ENCODE results near the gene SYP.
A peak's percentile ranks its signal among the peaks of the same experiment; 100 is the strongest.

SYP gene

DNA sequence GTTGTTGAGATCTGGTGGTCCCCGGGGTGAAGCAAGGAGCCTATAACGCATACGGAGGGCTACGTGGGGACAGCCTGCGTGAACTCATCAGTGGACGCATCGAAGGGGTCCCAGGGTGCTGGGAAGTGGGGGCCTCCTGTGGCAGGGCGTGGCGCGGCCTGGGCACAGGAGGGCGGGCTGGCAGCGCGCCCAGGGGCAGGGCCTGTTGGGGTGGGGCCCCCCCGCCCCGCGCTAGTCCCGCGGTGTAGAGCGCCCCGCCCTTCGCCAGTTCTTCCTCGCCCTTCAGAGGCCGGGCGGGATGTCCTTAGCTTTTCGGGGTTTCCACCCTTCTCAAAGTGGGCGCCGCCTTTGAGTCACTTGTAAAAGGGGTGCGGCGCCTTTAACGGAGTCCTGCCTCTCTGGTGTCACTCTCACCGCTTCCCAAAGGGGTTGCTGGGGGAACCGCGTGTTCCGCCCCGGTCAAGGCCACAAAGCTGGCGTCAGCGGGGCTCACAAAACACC lies 27.7 kb downstream of the SYP start (continued):
- TF ChIP-seq KLF10 (tag by site-specific recombination; IDR thresholded peaks at IDR 0.05) (peak; percentile 72), ZNF610 (tag by site-specific recombination; IDR thresholded peaks at IDR 0.05; ENCODE audit: borderline replicate concordance) (no peak), IKZF3 (tag by site-specific recombination; IDR thresholded peaks at IDR 0.05) (0 out of 2 replicates have a peak, but pooled peaks have one; percentile 20), ZNF202 (tag by site-specific recombination; IDR thresholded peaks at IDR 0.05; ENCODE audit: borderline replicate concordance) (no peak), ZNF791 (tag by site-specific recombination; IDR thresholded peaks at IDR 0.05) (no peak), ZNF223 (tag by site-specific recombination; IDR thresholded peaks at IDR 0.05) (no peak), FEZF1 (tag by site-specific recombination; IDR thresholded peaks at IDR 0.05) (no peak), ZNF792 (tag by site-specific recombination; IDR thresholded peaks at IDR 0.05) (no peak), ZNF169 (tag by site-specific recombination; IDR thresholded peaks at IDR 0.05) (no peak), ZBTB1 (tag by site-specific recombination; IDR thresholded peaks at IDR 0.05) (peak; percentile 39; the same call in 1 of the 2 replicates), RBAK (tag by site-specific recombination; IDR thresholded peaks at IDR 0.05) (no peak), SCRT1 (tag by site-specific recombination; IDR thresholded peaks at IDR 0.05; ENCODE audit: borderline replicate concordance) (no peak), HOXA7 (CRISPR knock-in tag; IDR thresholded peaks at IDR 0.05; ENCODE audit: borderline replicate concordance) (no peak), ZNF837 (tag by site-specific recombination; IDR thresholded peaks at IDR 0.05) (no peak), SETDB1 (IDR thresholded peaks at IDR 0.05; ENCODE audit: insufficient read length, low read length) (no peak), HOXD13 (CRISPR knock-in tag; IDR thresholded peaks at IDR 0.05; ENCODE audit: borderline replicate concordance) (no peak), ZNF266 (tag by site-specific recombination; IDR thresholded peaks at IDR 0.05; ENCODE audit: low read depth) (no peak), ZNF626 (tag by site-specific recombination; IDR thresholded peaks at IDR 0.05) (no peak), MEIS1 (CRISPR knock-in tag; IDR thresholded peaks at IDR 0.05; ENCODE audit: borderline replicate concordance) (no peak), HOXC10 (CRISPR knock-in tag; IDR thresholded peaks at IDR 0.05) (no peak), ZNF416 (tag by site-specific recombination; IDR thresholded peaks at IDR 0.05) (no peak), ZNF677 (tag by site-specific recombination; IDR thresholded peaks at IDR 0.05) (no peak), OVOL3 (tag by site-specific recombination; IDR thresholded peaks at IDR 0.05) (no peak), ZNF2 (tag by site-specific recombination; IDR thresholded peaks at IDR 0.05) (0 out of 2 replicates have a peak, but pooled peaks have one; percentile 5), ZNF341 (tag by site-specific recombination; IDR thresholded peaks at IDR 0.05; ENCODE audit: low read depth) (no peak)
- TF ChIP-seq, protein P1, sequence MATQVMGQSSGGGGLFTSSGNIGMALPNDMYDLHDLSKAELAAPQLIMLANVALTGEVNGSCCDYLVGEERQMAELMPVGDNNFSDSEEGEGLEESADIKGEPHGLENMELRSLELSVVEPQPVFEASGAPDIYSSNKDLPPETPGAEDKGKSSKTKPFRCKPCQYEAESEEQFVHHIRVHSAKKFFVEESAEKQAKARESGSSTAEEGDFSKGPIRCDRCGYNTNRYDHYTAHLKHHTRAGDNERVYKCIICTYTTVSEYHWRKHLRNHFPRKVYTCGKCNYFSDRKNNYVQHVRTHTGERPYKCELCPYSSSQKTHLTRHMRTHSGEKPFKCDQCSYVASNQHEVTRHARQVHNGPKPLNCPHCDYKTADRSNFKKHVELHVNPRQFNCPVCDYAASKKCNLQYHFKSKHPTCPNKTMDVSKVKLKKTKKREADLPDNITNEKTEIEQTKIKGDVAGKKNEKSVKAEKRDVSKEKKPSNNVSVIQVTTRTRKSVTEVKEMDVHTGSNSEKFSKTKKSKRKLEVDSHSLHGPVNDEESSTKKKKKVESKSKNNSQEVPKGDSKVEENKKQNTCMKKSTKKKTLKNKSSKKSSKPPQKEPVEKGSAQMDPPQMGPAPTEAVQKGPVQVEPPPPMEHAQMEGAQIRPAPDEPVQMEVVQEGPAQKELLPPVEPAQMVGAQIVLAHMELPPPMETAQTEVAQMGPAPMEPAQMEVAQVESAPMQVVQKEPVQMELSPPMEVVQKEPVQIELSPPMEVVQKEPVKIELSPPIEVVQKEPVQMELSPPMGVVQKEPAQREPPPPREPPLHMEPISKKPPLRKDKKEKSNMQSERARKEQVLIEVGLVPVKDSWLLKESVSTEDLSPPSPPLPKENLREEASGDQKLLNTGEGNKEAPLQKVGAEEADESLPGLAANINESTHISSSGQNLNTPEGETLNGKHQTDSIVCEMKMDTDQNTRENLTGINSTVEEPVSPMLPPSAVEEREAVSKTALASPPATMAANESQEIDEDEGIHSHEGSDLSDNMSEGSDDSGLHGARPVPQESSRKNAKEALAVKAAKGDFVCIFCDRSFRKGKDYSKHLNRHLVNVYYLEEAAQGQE (tag by site-specific recombination; IDR thresholded peaks at IDR 0.05), result no peak
- TF ChIP-seq, protein P2, sequence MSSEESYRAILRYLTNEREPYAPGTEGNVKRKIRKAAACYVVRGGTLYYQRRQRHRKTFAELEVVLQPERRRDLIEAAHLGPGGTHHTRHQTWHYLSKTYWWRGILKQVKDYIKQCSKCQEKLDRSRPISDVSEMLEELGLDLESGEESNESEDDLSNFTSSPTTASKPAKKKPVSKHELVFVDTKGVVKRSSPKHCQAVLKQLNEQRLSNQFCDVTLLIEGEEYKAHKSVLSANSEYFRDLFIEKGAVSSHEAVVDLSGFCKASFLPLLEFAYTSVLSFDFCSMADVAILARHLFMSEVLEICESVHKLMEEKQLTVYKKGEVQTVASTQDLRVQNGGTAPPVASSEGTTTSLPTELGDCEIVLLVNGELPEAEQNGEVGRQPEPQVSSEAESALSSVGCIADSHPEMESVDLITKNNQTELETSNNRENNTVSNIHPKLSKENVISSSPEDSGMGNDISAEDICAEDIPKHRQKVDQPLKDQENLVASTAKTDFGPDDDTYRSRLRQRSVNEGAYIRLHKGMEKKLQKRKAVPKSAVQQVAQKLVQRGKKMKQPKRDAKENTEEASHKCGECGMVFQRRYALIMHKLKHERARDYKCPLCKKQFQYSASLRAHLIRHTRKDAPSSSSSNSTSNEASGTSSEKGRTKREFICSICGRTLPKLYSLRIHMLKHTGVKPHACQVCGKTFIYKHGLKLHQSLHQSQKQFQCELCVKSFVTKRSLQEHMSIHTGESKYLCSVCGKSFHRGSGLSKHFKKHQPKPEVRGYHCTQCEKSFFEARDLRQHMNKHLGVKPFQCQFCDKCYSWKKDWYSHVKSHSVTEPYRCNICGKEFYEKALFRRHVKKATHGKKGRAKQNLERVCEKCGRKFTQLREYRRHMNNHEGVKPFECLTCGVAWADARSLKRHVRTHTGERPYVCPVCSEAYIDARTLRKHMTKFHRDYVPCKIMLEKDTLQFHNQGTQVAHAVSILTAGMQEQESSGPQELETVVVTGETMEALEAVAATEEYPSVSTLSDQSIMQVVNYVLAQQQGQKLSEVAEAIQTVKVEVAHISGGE (tag by site-specific recombination; conservative IDR thresholded peaks at IDR 0.05; ENCODE audit: low read depth), result no peak; the same call in 1 of the 2 replicates
- TF ChIP-seq, protein P3, sequence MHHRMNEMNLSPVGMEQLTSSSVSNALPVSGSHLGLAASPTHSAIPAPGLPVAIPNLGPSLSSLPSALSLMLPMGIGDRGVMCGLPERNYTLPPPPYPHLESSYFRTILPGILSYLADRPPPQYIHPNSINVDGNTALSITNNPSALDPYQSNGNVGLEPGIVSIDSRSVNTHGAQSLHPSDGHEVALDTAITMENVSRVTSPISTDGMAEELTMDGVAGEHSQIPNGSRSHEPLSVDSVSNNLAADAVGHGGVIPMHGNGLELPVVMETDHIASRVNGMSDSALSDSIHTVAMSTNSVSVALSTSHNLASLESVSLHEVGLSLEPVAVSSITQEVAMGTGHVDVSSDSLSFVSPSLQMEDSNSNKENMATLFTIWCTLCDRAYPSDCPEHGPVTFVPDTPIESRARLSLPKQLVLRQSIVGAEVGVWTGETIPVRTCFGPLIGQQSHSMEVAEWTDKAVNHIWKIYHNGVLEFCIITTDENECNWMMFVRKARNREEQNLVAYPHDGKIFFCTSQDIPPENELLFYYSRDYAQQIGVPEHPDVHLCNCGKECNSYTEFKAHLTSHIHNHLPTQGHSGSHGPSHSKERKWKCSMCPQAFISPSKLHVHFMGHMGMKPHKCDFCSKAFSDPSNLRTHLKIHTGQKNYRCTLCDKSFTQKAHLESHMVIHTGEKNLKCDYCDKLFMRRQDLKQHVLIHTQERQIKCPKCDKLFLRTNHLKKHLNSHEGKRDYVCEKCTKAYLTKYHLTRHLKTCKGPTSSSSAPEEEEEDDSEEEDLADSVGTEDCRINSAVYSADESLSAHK (tag by site-specific recombination; IDR thresholded peaks at IDR 0.05), result no peak
- TF ChIP-seq, protein P4, sequence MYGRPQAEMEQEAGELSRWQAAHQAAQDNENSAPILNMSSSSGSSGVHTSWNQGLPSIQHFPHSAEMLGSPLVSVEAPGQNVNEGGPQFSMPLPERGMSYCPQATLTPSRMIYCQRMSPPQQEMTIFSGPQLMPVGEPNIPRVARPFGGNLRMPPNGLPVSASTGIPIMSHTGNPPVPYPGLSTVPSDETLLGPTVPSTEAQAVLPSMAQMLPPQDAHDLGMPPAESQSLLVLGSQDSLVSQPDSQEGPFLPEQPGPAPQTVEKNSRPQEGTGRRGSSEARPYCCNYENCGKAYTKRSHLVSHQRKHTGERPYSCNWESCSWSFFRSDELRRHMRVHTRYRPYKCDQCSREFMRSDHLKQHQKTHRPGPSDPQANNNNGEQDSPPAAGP (tag by site-specific recombination; IDR thresholded peaks at IDR 0.05), result no peak
- TF ChIP-seq, protein P5, sequence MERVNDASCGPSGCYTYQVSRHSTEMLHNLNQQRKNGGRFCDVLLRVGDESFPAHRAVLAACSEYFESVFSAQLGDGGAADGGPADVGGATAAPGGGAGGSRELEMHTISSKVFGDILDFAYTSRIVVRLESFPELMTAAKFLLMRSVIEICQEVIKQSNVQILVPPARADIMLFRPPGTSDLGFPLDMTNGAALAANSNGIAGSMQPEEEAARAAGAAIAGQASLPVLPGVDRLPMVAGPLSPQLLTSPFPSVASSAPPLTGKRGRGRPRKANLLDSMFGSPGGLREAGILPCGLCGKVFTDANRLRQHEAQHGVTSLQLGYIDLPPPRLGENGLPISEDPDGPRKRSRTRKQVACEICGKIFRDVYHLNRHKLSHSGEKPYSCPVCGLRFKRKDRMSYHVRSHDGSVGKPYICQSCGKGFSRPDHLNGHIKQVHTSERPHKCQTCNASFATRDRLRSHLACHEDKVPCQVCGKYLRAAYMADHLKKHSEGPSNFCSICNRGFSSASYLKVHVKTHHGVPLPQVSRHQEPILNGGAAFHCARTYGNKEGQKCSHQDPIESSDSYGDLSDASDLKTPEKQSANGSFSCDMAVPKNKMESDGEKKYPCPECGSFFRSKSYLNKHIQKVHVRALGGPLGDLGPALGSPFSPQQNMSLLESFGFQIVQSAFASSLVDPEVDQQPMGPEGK (tag by site-specific recombination; IDR thresholded peaks at IDR 0.05), result peak; percentile 79
